SU-DHL-6 (cell line): Measurements from ENCODE around the gene PDS5A.

Experiments used
- EZH2phosphoT487 ChIP-seq: fragments of 200-600 bp; sonication (generic), shearing (Covaris generic); conservative IDR thresholded peaks from 2 replicates; pipeline ENCODE4 v1.6.1; 2018; ENCODE audit warnings: mild to moderate bottlenecking, antibody characterized with exemption, low read length, moderate library complexity, mixed read lengths
- TF ChIP-seq, protein P1 (sequence below): fragments of 200-600 bp; sonication (generic); IDR thresholded peaks from one replicate; pipeline ENCODE4 v1.5.1; 2017; ENCODE audit warnings: antibody characterized with exemption, mild to moderate bottlenecking, low read length, moderate library complexity; ENCODE audit not compliant: insufficient read depth, poor library complexity, severe bottlenecking

DNA sequence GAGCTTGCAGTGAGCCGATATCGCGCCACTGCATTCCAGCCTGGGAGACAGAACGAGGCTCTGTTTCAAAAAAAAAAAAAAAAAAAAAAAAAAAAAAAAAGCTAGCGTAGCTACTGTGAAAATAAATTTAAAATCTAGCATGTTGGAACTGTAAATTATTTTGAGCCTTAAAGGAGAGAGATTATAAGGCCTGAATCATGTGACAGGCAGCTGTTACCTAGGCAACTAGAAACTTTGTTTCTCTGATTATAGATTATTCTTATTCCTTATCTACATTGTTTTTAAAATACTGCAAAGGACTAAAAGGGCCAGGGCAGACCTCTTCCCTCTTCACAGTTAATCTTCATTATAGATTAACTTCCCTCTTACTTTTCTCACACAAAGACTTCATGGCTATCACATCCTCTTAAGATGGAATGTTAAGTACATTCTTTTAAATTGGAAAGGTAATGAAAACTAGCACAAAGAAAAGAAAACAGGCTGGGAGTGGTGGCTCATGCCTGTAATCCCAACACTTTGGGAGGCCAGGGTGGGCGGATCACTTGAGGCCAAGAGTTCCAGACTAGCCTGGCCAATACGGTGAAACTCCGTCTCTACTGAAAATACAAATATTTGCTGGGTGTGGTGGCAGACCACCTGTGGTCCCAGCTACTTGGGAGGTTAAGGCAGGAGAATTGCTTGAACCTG is 21.1 kb upstream of the PDS5A start:
- TF ChIP-seq, protein P1, sequence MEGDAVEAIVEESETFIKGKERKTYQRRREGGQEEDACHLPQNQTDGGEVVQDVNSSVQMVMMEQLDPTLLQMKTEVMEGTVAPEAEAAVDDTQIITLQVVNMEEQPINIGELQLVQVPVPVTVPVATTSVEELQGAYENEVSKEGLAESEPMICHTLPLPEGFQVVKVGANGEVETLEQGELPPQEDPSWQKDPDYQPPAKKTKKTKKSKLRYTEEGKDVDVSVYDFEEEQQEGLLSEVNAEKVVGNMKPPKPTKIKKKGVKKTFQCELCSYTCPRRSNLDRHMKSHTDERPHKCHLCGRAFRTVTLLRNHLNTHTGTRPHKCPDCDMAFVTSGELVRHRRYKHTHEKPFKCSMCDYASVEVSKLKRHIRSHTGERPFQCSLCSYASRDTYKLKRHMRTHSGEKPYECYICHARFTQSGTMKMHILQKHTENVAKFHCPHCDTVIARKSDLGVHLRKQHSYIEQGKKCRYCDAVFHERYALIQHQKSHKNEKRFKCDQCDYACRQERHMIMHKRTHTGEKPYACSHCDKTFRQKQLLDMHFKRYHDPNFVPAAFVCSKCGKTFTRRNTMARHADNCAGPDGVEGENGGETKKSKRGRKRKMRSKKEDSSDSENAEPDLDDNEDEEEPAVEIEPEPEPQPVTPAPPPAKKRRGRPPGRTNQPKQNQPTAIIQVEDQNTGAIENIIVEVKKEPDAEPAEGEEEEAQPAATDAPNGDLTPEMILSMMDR: no peak
- no peak for TF ChIP-seq EZH2phosphoT487
